GM21723 (cell line): ENCODE data around the gene MCF2L2.
"Not testable (repeated sequence)": the region's sequence is repeated elsewhere in the genome, so short reads cannot be mapped to it uniquely, and the experiment has no call there.

ENCODE experiments used
- ATAC-seq: cut with Tn5 transposase; IDR thresholded peaks from one replicate; pipeline ENCODE4 v1.9.1; 2021; ENCODE audit warnings: mild to moderate bottlenecking, moderate library complexity; ENCODE audit not compliant: unreplicated experiment

The MCF2L2 gene

GRCh38 chr3:183428447-183429211 lies at the start of gene MCF2L2:
TSS of gene MCF2L2 (minus strand) at chr3:183428619. CDS start at chr3:183427977, 642 bp downstream.
- ATAC-seq, result peak; percentile 84

GRCh38 chr3:183477801-183478456 lies 49.5 kb upstream of the MCF2L2 start:
- ATAC-seq, result no peak

GRCh38 chr3:183475764-183476162 lies 47.3 kb upstream of the MCF2L2 start:
- ATAC-seq, result not testable (repeated sequence)

GRCh38 chr3:183475016-183475763 lies 46.8 kb upstream of the MCF2L2 start:
- no peak for ATAC-seq

GRCh38 chr3:183473969-183474368 lies 45.5 kb upstream of the MCF2L2 start:
- no peak for ATAC-seq

- ATAC-seq, result no peak
Measured at GRCh38 chr3:183472155-183472554, 43.7 kb upstream of the MCF2L2 start.

- no peak for ATAC-seq
Measured at GRCh38 chr3:183468424-183468823, 40.0 kb upstream of the MCF2L2 start.

- no peak for ATAC-seq
Measured at GRCh38 chr3:183466575-183466974, 38.2 kb upstream of the MCF2L2 start.

GRCh38 chr3:183465710-183466109 lies 37.3 kb upstream of the MCF2L2 start:
- not testable (repeated sequence) for ATAC-seq

- ATAC-seq, result no peak
Measured at GRCh38 chr3:183464480-183464879, 36.1 kb upstream of the MCF2L2 start.

- no peak for ATAC-seq
Measured at GRCh38 chr3:183460081-183461055, 31.9 kb upstream of the MCF2L2 start.

- no peak for ATAC-seq
Measured at GRCh38 chr3:183455089-183455488, 26.7 kb upstream of the MCF2L2 start.

- ATAC-seq, result no peak
Measured at GRCh38 chr3:183454064-183454463, 25.6 kb upstream of the MCF2L2 start.

GRCh38 chr3:183449791-183450190 lies 21.4 kb upstream of the MCF2L2 start:
- ATAC-seq, result no peak

- no peak for ATAC-seq
Measured at GRCh38 chr3:183449391-183449790, 21.0 kb upstream of the MCF2L2 start.

GRCh38 chr3:183448369-183449128 lies 20.1 kb upstream of the MCF2L2 start:
- no peak for ATAC-seq

GRCh38 chr3:183447206-183448001 lies 19.0 kb upstream of the MCF2L2 start:
- ATAC-seq, result peak; percentile 85

GRCh38 chr3:183446838-183447205 lies 18.4 kb upstream of the MCF2L2 start:
- ATAC-seq, result no peak

GRCh38 chr3:183444748-183445147 lies 16.3 kb upstream of the MCF2L2 start:
- no peak for ATAC-seq
